Cerebellar cortex (tissue), 1 donor: ENCODE measurements around the gene ZBTB45.
A peak's percentile ranks its signal among the peaks of the same experiment; 100 is the strongest.
"Not testable (repeated sequence)": the region's sequence is repeated elsewhere in the genome, so short reads cannot be mapped to it uniquely, and the experiment has no call there.

ENCODE experiments used
- DNase-seq: peaks from one replicate; pipeline ENCODE4 v3.0.0-alpha.2; 2015; ENCODE audit warnings: low spot score

The ZBTB45 gene

DNA sequence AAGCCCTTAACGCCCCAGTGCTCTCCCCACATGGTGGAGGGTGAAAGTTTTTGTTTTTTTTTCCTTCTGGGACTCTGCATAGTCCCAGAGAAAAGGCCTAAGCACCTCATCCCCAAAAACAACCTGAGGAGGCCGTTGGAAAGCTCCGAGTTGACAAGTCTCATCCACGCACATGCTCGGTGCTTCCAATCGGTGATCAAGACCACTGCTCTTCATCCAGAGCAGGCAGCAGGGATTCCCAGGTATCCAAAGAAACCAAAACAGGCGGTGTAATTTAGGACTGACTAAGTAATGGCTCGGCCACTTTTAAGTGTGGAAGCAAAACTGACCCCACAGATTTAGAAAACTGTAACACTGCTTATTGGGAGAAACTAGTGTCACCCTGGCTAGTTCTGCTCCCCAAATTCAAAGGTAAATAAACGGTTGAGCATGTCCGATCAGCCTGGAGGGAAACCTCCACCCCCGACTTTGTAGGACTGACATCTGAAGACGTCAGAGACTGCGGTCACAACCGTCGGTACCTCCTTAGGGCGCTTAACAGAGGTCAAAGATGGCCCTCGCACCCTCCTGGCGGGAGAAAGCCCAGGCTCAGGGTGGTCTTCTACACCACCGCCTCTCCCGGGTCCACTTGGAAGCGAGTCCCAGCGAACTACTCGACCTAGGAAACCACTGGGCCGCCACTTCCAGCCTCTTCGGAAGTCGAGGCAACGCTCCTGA, 44.5 kb downstream of the ZBTB45 start:
- no peak for DNase-seq

DNA sequence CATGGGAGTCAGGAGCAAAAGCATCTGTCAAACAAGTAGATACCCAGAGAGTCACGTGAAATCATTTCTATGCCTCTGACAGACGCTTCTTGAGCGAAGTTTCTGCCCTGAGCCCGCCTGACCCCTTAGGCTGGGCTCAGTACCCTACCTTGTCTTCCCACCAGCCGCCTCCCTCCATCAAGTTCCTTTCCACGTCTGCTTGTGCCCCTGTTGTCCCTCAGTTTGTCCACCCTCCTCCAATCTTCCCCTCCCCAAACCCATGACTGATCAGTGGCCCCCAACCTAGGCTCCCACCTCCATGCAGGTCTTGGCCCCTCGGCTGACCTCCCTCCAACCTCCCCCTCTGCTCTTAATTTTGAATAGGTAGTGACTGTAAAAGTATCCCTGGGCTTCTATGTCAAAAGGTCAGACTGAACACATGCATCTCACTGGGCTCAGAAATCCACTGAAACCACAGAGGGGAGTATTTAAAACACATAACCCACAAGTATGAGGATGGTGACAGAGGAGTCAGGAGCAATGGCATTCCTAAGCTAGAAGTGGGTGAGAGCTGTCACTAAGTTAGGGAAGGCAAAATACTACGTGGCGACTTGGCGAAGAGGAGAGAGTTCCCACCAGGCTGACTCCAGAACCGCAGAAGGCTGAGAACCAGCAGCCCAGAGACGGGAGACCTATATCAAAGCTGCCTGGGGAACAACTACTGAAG, 45.2 kb downstream of the ZBTB45 start:
- DNase-seq, result no peak

DNA sequence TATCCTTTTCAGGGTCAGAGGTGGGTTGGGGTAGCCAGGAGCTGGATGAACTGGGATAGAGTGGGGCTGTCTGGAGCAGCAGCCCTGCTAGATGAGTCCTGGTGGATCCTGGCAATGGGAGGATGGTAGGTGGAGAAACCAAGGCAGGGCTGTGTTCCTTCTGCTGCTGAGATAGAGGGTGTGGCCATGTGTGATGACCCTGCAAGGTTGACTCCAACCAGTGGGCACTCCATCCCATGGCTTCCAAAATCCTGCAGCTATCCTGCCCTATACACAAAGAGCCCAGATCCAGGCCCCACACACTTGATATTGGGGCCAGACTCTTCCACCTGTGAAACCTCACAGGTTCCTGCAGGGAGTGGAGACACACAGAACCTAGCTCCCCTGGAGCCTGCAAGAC, 45.8 kb downstream of the ZBTB45 start:
- no peak for DNase-seq

- DNase-seq, result no peak
Observed at GRCh38 chr19:58471736-58472135, 47.9 kb downstream of the ZBTB45 start.

DNA sequence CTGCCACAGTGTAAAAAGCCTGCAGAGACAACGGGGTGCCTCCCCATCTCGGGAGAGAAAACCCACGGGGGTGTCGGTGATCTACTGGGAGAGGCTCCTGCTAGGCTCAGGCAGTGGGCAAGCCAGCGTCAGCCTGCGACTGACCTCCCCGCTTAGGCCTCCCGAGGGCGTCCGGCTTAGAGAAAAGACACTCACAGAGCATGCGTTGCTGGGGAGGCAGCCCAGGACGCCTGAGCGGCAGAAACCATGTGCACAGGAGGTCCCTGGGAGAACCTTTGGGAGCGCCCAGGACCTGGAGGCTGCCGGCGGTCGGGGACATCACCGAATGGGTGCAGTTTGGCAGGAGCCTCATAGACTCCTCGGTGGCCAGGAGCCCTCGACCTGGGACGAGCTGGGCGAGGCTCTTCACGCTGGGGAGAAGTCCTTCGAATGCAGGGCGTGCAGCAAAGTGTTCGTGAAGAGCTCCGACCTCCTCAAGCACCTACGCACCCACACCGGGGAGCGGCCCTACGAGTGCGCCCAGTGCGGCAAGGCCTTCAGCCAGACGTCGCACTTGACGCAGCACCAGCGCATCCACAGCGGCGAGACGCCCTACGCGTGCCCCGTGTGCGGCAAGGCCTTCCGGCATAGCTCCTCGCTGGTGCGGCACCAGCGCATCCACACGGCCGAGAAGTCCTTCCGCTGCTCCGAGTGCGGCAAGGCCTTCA, 48.6 kb downstream of the ZBTB45 start:
- DNase-seq, result not testable (repeated sequence)

DNA sequence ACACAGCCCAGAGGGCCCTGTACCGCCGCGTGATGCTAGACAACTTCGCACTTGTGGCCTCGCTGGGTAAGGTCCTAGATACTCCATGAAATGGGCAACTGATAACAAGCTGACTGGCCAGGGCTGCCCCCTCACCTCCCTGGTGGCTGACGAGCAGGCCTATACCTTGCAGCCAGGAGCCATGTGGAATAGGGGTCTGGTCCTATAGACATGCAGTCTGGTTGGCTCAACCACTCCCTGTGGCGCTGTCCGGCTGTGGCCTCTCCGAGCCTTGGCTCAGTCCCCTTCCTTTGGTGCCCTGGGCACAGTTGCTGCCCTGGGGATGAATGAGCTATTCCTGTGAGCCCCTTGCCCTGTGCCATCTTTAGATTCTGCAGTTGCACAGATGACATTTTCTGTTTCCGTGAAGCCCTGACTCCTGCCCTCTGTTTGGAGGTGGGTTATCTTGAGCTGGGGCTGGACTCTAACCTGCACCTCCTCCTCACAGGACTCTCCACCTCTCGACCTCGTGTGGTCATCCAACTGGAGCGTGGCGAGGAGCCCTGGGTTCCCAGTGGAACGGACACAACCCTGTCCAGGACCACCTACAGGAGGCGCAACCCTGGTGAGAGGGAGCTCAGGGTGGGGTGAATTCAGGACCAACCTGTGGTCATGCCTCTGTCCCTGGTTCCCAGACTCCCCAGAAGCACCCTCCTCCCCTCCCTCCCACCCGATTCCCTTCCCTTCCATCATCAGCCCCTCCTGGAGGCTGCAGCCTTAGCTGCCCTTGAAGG, 50.2 kb downstream of the ZBTB45 start:
- DNase-seq, result no peak

DNA sequence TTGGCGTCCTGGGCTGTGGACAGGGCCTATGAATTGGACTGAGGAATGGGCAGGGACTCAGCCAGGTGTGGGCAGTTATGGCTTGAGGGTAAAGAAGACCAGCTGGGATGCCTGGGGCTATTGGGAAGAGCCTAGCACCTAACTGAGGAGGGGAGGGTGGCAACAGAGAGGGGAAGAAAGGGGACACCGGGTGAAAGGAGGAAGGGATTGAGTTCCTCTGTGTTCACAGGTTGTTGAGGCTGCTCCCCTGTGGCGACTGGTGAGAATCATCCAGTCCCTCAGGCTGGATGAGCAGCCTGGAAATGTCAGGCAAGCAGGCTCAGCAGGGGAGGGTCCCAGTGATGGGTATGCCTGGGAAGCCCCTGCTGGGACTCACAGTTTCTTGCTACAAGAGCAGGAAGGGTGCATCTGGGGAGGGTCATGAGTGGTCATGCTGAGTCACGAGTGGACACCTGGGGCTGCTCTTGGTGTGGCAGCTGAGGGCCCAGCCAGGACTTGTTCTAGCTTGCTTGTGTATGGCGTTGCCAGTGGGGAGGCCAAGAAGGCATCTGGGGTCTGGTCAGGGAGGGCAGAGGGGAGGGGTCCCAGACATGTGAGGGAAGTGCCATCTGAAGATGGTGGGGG, 51.3 kb downstream of the ZBTB45 start:
- no peak for DNase-seq

DNA sequence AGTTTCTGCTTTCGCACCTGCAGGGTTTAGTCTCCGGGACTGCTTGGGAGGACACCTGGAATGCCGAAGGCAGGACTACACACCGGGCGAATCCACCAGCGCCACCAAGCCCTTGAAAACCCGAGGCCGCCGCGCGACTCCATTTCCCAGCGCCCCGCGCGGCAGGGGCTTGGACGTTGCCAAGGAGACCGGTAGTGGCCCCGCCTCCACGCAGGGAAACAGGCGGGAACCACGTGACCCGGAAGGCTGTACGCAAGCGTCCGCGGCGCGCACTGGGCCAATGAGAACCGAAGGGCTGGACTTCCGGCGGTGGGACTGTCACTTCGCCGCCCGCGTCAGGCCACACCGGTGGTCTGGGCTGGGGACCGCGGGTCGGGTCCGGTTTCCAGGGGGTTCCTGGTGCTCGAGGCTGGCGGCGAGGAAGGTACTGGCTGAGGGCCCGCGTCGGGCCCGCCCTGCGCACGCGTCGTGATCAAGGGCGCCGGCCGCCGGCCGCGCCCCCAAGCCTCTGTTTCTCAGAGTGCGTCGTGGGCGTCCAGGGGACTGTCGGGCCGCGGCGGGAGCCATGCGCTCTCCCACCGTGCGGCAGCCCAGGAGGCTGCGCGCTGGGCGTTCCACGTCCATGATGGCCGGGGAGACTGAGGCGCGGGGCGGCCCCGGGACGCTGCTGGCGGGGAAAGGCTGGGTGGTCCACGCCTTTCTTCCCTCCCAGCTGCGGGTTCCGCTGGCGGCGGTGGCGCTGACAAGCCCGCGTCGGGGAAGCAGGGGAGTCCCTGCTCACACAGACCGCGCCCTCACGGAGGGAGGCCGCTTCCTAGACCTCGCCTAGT, 52.6 kb downstream of the ZBTB45 start, which contains the start of gene ZNF324:
Gene ZNF324, plus strand, starts transcription at position 321 of the 830 bp plus-strand sequence. CDS start 2,106 bp downstream, outside the sequence.
- peak; percentile 98 for DNase-seq

- no peak for DNase-seq
Observed at GRCh38 chr19:58466089-58466759, 53.4 kb downstream of the ZBTB45 start.
